Measurements from ENCODE around the gene ATF7IP2. TPM values are rescaled to one million over a fixed set of nuclear protein-coding genes. Genes with fewer than 3 reads are reported as not detected.

ATF7IP2 gene
- total and polyA plus RNA-seq, 4 donors: 14.3 to 60.4 (median 30.1) TPM

GRCh38 chr16:10447289-10447688, 61.4 kb downstream of the ATF7IP2 start:
- no peaks in the 10 kb centered on the region for H3K27me3 ChIP-seq (ENCODE audit: control insufficient read depth in 4 of 4, insufficient read depth in 4 of 4, low read length in 3 of 4)
- H3K4me3 ChIP-seq (ENCODE audit: low read depth in 1 of 3, low read length in 3 of 3): no peak overlapping the region
- no peak overlapping the region for H3K27ac ChIP-seq (ENCODE audit: low read depth in 1 of 2, low read length in 2 of 2)
- 98% methylated on average over 9 of the region's 9 CpGs for WGBS
- no peak for TF ChIP-seq JUND (IDR thresholded peaks at IDR 0.05)
- TF ChIP-seq FOXA2 (IDR thresholded peaks at IDR 0.05): no peak
- TF ChIP-seq, protein P1, sequence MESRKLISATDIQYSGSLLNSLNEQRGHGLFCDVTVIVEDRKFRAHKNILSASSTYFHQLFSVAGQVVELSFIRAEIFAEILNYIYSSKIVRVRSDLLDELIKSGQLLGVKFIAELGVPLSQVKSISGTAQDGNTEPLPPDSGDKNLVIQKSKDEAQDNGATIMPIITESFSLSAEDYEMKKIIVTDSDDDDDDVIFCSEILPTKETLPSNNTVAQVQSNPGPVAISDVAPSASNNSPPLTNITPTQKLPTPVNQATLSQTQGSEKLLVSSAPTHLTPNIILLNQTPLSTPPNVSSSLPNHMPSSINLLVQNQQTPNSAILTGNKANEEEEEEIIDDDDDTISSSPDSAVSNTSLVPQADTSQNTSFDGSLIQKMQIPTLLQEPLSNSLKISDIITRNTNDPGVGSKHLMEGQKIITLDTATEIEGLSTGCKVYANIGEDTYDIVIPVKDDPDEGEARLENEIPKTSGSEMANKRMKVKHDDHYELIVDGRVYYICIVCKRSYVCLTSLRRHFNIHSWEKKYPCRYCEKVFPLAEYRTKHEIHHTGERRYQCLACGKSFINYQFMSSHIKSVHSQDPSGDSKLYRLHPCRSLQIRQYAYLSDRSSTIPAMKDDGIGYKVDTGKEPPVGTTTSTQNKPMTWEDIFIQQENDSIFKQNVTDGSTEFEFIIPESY (IDR thresholded peaks at IDR 0.05): no peak
- TF ChIP-seq MAX (IDR thresholded peaks at IDR 0.05): no peak
- no peak for TF ChIP-seq EGR1 (IDR thresholded peaks at IDR 0.05; ENCODE audit: low read depth in 2 of 2)
- TF ChIP-seq HNF4A (conservative IDR thresholded peaks at IDR 0.05): no peak
- TF ChIP-seq REST (IDR thresholded peaks at IDR 0.05): no peak
- no peak for TF ChIP-seq GABPA (IDR thresholded peaks at IDR 0.05 in 1 of 2, conservative IDR thresholded peaks at IDR 0.05 in 1 of 2)
- TF ChIP-seq TAF1 (conservative IDR thresholded peaks at IDR 0.05): no peak
- TF ChIP-seq YY1 (IDR thresholded peaks at IDR 0.05): no peak
- TF ChIP-seq HNF4G (IDR thresholded peaks at IDR 0.05): no peak
- no peak for TF ChIP-seq RAD21 (IDR thresholded peaks at IDR 0.05)
- no peak for TF ChIP-seq SP1 (IDR thresholded peaks at IDR 0.05)
- no peak for TF ChIP-seq NR2F2 (IDR thresholded peaks at IDR 0.05)
- TF ChIP-seq, protein P2, sequence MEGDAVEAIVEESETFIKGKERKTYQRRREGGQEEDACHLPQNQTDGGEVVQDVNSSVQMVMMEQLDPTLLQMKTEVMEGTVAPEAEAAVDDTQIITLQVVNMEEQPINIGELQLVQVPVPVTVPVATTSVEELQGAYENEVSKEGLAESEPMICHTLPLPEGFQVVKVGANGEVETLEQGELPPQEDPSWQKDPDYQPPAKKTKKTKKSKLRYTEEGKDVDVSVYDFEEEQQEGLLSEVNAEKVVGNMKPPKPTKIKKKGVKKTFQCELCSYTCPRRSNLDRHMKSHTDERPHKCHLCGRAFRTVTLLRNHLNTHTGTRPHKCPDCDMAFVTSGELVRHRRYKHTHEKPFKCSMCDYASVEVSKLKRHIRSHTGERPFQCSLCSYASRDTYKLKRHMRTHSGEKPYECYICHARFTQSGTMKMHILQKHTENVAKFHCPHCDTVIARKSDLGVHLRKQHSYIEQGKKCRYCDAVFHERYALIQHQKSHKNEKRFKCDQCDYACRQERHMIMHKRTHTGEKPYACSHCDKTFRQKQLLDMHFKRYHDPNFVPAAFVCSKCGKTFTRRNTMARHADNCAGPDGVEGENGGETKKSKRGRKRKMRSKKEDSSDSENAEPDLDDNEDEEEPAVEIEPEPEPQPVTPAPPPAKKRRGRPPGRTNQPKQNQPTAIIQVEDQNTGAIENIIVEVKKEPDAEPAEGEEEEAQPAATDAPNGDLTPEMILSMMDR (IDR thresholded peaks at IDR 0.05; ENCODE audit: low read depth, low read length, missing input control): no peak
- TF ChIP-seq FOXA1 (IDR thresholded peaks at IDR 0.05): no peak
- no peak for TF ChIP-seq ATF3 (IDR thresholded peaks at IDR 0.05)
- TF ChIP-seq RXRA (IDR thresholded peaks at IDR 0.05): no peak
- H3K9ac ChIP-seq (ENCODE audit: low read depth in 1 of 2, low read length in 2 of 2): no peak overlapping the region
- peaks cover 8 to 57% (median 56%) of the 10 kb centered on the region in 4 donors for H3K36me3 ChIP-seq (ENCODE audit: control insufficient read depth in 4 of 4, insufficient read depth in 3 of 4, low read depth in 1 of 4, low read length in 3 of 4)
- peaks cover 4 to 25% (median 11%) of the 10 kb centered on the region in 4 donors for H3K9me3 ChIP-seq (ENCODE audit: control insufficient read depth in 4 of 4, low read length in 3 of 4)
- DNase-seq (ENCODE audit: low spot score): no peak
- no peaks in the 10 kb centered on the region for H3K4me1 ChIP-seq (ENCODE audit: control insufficient read depth in 4 of 4, insufficient read depth in 4 of 4, low read length in 3 of 4)
